ENCODE data around the gene ALG14.
"Not testable (repeated sequence)": the region's sequence is repeated elsewhere in the genome, so short reads cannot be mapped to it uniquely, and the experiment has no call there.

The ALG14 gene, protein sequence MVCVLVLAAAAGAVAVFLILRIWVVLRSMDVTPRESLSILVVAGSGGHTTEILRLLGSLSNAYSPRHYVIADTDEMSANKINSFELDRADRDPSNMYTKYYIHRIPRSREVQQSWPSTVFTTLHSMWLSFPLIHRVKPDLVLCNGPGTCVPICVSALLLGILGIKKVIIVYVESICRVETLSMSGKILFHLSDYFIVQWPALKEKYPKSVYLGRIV

DNA sequence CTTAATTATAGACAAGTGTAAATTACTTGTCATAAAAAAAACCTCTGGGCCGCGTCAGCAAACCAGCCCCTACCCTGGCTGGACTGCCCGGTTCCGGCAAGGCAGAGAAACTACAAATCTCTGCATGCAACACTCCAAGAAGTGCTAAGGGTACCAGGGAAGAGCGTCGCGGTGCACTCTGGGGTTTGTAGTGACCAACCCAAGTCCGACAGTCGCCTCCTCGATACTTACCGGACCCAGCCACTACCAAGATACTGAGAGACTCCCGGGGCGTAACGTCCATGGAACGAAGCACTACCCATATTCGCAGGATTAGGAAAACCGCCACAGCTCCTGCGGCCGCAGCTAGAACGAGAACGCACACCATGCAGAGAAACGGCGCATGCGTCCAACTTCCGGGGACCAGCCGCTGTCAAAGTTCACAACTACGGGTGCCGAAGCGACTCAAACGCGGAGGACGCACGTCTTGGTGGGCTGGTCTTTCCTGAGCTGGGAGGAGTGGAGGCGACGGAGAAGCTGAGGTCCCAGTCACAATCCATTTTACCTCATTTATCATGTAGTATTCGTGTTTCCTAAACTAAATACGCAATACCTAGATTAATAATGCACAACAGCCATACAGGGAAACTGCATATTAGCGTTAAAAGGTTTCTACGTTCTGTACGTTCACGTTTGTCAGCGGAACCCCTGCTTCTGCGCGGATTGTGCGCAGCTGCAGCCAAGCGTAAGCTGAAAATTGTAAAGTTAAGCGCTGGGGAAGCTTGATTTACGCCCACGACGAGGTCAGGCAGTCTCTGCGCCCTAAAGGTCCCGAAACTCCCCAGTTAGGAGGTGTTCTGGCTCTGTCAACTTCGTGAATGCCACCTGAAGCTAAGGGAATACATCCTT lies at the start of gene ALG14:
Gene ALG14, minus strand, starts transcription at position 420 of the 888 bp plus-strand sequence. Its CDS starts 53 bp downstream, at position 367.
- peak; percentile 96 for DNase-seq

DNA sequence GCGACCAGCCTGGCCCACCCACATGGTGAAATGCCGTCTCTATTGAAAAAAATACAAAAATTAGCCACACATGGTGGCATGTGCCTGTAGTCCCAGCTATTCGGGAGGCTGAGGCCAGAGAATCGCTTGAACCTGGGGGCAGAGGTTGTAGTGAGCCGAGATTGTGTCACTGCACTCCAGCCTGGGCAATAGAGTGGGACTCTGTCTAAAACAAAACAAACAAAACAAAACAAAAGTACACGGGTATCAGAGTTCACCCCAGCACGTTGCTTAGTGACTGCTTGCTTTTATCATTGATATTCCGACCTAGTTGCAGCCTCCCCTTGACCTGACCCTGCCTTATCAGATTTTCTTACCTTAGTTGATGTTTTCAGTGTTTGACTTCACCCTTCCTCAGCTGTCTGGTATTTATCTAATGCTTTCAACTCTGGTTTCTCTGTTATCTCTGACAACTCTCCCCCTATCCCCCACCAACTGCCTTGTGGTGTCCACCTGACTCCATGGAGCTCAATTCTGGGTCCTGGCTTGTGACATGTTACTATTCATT lies 49.5 kb upstream of the ALG14 start:
- no peak for DNase-seq

DNA sequence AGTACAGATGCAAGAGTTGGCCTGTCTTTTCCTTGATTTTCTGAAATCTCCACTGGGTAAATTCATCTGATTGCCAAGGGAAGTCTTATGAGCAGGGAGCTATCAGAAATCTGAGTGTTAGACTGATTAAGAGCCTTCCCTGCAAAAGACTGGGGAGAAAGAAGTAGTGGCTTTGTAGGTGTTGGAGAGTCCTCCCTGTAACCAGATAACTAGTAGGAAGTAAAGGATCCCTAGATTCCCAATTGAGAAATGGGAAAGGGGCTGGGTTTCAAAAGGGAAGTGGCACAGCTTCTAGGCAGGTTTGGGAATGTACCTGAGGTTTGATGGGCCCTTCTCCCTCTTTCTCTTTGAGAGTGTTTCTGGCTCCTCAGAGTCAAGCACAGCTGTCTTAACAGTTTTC lies 46.5 kb upstream of the ALG14 start:
- DNase-seq: no peak

DNA sequence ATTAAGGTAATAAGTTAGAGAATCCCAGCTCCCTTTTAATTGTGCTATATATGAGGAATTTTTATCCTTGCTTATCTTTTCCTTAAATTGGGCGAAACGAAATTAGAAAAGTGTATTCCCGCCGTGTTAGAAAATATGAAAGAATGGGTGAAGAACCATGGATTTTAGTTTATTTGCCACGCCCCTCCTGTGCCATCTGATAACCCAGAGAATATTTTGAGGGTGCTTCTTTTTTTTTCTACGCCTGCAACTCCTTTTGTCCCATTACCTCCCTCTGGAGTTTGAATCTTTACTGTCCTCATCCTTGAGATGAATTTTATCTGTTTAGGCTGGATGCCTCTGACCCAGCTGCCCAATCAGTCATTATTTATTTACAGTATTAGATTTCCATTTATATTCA lies 46.0 kb upstream of the ALG14 start:
- DNase-seq: no peak

DNA sequence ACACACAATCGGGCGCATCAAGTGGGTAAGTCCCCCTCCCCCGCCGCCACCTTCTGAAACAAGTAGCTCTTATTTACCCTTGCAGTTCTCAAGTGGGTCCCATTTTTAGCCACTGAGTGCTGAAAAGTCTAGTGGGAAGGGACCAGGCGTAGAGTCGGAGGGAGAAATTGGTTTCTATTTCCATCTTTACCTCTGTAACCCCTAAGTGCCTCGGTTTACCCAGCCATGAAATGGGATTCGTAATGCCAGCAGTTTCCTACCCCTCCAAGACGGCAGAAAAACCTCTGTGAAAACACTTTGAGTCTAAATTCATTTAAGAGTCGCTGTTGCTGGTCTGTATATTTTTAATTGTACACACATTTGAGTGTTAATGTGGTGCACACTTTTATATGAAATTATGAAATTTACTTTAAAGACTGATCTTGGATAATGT lies 45.3 kb upstream of the ALG14 start:
- DNase-seq: no peak

DNA sequence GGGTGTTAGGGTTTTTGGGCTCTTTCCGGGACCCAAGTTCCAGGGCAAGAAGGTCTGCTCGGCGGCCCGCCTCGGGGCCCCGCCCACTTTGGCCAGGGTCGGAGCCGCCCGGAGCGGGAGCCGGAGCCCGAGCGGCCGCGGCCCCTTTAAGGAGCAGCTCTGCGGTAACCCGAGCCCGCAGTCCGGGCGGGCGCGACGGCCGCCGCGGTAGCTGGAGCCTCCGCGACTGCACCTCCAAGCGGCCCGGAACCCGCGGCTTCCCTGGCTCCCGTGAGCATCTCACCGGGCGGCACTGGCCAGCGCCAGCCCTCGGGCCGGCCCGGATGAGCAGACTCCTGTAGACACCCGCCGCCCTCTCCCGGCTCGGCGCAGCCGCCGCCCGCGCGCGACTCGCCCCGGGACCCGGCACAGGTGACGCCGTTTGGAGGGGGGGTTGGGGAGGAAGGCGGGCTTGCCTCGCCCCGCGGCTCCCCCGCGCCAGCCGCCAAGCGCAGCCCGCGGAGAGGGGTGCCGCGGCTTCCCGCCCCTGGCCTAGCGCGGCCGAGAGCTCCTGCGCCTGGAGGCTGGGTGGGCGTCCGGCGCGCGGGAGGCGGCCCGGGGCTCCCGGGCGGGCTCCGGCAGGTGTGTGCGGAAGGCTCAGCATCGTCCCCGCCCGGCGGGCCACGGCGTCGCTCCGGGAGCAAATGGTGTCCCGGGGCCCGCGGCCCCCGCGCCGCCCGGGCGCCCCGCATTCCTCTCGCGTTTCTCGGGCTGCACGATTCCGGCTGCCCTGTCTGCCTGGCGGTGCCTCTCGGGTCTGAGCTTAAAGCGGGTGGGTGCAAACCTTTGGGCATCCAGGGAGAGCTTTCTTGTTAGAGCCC lies 44.7 kb upstream of the ALG14 start, which contains the start of gene TLCD4:
Gene TLCD4, plus strand, starts transcription at position 149 of the 860 bp plus-strand sequence. CDS start 26,547 bp downstream, outside the sequence.
- DNase-seq: peak; percentile 73

DNA sequence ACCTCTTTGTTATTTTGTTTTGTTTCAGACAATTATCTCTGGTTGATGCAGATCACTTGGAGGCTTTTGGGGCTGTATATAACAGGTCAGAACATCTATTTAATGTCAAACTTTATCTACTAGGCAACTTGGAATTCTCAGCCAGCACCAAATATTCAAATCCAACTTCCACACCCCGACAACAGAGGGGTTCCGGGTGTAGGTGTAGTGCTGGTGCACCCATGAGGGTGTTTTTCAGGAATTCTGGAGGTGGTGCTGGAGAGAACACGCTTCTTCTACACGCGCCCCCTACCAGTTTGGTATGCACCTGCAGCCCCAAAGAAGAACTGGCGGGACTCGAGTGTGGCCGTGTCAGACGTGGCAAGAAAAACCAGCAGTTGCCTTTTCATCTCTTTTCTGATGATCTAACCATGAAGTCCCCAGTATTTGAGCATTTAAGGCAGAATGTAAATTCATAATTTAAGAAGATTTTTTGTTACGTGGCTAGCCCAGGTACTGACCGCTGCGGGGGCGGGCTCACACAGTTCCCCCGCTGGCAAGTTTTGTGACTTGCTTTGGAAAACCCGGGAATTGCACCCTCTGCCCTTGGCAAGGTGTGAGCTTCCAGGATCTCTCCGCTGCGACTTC lies 43.9 kb upstream of the ALG14 start:
- peak; percentile 67 for DNase-seq

DNA sequence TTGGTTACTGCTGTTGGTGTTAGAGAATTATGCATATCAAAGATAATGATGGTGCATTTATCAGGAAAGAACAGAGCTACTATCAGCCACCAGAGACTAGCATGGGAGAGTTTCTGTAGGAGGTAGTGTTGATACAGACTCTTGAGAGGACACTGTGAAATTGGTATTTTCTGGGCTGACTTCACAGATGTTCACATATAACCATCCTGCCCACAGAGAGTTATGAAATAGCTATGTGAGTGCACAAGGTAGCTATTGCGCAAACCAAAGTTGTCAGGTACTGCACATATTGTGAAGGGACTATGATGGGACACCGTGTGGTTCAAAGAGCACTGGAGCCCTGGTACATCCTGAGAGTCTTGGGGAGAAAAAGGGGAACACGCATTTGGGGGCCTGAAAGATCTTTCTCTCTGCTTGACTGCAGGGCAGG lies 43.0 kb upstream of the ALG14 start:
- DNase-seq: no peak

DNA sequence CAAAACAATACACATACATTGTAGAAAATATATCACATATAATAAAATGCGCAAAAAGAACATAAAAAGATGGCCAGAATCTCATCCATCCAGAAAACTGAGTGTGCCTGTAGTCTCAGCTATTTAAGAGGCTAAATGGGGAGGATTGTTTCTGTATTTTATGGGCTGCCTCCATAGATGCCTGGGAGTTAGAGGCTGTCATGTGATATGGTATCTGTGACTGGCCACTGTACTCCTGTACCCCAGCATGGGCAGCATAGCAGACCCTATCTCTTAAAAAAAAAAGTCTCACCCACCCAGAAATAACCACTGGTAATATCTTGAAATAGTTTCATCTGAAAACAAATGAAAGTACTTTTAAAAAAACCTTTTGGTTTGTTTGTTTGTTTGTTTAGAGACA lies 40.9 kb upstream of the ALG14 start:
- DNase-seq: no peak

DNA sequence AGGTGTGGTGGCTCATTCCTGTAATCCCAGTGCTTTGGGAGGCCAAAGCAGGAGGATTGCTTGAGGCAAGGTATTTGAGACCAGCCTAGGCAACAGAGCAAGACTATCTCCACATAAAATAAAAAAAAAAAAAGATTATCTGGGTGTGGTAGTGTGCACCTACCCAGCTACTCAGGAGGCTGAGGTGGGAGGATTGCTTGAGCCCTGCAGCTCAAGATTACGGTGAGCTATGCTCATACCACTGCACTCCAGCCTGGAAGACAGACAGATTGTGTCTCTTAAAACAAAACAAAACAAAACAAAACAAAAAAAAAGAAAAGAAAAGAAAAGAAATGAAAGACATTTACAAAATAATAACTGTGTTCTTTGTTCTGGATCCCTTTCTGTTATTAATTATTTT lies 38.3 kb upstream of the ALG14 start:
- DNase-seq: no peak

DNA sequence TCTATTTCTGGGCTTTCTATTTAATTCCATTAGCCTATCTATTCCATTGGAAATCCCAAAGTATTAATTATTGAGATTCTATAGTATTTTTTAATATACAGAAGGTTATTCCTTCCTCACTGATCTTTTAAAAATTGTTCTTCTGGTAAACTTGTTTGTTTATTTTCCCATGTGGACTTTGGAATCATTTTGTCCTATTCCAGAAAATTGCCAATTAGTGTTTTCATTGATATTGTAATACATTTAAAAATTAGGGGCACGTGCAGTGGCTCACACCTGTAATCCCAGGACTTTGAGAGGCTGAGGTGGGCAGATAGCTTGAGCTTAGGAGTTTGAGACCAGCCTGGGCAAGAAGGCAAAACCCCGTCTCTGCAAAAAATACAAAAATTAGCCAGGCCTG lies 36.0 kb upstream of the ALG14 start:
- DNase-seq: no peak

DNA sequence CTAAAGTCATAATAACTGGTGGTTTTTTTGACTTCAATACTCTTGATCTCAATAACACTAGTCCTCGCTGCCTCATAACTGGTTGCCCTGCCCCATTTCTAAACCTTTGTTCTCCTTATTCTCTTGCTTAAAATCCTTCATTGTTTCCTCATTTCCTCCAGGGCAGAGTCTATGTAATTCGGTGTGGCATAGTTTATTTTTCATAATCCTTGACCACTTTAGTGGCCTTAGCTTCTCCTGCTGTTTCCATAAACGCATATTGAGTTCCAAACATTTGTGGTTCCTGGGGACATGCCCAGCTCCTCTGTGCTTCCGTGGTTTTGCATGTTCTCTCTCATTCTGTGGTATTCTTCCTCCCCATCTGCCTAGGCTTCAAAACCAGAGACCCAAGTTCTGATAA lies 25.4 kb upstream of the ALG14 start:
- no peak for DNase-seq

DNA sequence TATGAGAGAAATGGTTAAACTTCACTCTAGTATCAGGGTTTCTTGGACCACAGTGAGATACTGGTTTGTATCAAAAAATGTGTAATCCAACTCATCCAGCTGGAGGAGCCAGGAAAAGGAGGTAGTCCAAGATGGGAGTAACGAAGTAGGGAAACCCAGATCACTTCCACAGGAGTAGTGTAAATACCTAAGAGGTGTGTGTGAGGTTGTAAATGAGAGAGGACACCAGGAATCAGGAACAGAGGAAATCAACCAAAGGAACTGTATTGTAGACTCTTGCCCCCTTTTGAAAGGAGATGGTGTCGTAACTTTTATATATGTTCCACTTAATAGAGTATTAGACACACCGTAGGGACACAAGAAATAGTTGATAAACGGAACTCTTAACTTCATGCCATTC lies 24.7 kb upstream of the ALG14 start:
- no peak for DNase-seq

DNA sequence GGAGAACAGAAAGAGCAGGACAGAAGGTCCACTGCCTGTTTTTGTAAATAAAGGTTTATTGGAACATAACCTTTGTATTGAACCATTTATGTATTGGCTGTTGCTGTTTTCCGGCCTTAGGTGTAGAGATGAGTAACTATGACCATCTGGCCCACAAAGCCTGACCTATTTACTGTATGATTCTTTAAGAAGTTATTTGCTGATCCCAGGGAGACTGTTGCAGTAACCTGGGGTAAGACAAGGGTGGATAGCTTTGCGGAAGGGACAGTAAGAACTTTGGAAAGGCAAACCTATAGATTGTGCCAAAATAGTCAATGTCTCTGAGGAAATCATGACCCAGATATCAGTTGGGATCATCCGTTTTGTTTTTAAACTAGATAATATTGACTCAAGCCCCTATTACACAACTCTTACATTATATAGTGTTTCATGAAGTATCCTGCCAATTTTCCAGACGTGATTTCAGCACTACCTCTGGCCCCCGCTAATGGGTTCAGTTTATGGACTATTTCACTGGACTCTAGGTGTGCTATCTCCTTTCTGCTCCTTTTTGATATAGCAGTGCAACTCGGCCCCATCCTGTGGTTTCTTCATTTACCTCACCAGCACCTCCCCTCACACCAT lies 23.6 kb upstream of the ALG14 start:
- DNase-seq: no peak

DNA sequence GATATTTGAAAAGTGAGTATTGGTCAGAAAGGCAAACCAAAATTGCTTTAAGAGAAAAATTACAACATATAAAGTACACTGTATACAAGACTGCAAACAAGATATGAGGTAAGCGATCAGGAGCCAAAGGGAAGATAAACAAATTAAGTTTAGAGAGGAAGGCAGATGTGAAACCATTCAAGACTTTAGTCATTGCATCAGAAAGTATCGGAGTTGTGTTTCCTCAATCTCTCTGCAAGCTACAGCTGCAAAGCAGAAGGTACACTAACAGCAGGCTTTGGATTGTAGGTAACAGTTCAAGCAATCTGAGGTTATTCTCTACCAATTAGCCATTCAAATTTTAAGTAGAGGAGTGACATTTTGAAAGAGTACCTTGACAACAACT lies 23.1 kb upstream of the ALG14 start:
- DNase-seq: no peak

DNA sequence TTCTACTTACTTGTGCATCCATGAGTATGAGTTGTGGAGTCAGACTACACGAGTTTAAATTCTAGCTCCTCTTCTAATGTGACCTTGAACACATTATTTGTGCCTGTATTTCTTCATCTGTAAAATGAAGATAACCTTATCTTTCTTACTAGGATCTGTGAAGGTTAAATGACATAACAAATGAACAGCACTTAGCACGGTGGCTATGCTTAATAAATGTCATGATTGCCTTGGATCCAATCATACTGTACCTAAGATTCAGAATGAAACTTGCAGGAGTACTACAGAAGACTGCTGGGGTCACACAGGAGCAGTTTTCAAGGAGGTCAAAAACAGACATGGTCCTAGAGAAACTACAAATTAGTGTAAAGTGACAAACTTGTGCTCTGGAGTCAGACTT lies 22.2 kb upstream of the ALG14 start:
- no peak for DNase-seq

DNA sequence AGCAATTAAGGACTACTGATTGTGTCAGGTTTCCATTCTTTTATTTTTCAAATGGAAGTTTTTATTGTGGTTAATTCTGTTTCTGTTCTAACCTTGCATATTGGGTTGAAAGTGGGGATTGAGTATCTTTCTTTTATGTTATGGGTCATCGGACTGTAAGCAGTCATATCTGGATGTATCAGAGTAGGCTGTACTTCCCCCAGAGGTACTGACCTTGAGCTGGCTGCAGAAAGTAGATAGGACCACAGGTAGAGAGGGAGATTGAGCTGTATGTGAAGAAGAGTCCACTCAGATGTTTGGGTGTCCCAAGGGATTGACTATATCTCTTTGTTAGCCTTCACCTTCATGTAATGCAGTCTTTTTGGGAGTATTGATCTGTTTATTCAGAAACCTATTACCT lies 20.5 kb upstream of the ALG14 start:
- DNase-seq: no peak

DNA sequence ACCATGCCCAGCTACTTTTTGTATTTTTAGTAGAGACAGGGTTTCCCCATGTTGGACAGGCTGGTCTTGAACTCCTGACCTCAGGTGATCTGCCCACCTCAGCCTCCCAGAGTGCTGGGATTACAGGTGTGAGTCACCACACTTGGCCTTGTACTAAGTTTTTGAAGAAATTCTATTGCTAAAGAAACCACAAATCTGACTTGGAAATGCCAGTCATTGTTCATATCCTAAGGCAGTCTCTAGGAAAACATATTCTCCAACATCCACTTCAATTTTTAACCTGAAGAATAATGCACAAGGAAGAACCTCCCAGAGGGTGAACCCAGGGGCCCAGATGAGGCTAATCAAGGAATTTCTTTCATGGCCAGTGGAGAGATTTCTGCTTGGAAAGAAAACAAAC lies 20.1 kb upstream of the ALG14 start:
- not testable (repeated sequence) for DNase-seq

DNA sequence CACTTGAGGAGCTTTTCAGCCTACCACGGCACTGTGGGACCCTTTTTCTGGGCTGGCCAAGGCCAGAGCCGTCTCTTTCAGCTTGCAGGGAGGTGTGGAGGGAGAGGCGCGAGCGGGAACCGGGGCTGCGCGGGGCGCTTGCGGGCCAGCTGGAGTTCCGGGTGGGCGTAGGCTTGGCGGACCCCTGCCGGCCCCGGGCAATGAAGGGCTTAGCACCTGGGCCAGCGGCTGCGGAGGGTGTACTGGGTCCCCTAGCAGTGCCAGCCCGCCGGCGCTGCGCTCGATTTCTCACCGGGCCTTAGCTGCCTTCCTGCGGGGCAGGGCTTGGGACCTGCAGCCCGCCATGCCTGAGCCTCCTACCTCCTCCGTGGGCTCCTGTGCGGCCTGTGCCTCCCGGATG lies 18.5 kb upstream of the ALG14 start:
- DNase-seq: not testable (repeated sequence)

DNA sequence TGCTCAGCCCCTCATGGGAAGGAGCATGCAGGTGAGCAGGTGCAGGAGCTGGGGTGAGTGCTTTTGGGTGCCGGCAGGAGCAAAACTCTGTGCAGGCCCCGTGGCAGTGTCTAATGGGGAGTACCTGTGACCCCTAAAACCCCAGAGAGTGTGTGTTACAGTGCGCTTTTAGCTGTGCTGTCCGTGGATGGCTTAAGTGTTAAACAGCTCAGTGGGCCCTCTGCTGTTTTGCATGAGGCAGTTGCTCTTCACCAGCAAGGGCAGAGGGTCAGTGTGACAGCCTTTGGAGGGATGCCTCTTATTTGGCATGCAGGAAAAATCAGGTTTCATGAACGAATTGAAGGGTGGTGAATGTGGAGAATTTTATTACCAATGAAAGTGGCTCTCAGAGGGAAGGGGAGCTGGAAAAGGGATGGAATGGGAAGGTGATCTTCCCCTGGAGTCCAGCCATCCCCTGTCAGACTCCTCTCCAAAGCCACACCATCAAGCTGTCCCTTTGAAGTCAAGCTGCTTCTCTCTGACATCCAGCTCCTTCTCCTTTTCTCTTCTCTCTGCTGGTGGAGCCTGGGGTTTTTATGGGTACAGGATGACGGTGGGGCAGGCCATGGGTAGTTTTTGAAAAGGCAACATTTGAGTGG lies 17.0 kb upstream of the ALG14 start:
- DNase-seq: no peak

DNA sequence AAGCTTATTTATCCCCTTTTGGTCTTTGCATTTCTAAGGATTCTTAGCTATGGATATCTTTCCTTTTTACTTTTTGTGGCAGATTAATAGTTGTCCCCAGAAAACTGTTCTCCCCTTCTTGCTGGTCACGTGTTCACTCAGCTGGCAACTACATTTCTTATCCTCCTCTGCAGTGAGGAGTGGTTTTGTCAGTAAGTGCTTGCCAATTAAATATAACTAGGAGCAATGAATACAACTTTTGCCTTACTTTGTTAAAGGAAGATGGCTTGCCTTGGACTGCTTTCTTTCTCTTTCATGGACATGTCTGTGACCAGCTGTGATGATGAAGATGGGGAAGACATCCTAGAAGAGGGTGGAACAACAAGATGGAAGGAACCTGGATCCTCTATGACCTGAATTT lies 15.6 kb upstream of the ALG14 start:
- no peak for DNase-seq

Data from activated CD8-positive, alpha-beta memory T cell treated with anti-CD3 and anti-CD28 coated beads for 24 hours (primary cell).